ENCODE results near the gene VTA1. TPM values are rescaled to one million over a fixed set of nuclear protein-coding genes. Genes with fewer than 3 reads are reported as not detected.

Gene VTA1
- total RNA-seq, 1 donor from 2014 or later = 65.3 TPM

- H3K36me3 ChIP-seq (ENCODE audit: insufficient read depth, low read length) = peaks cover 13% of the 10 kb centered on the region
Measured at GRCh38 chr6:142213402-142213801, 66.3 kb downstream of the VTA1 start.

GRCh38 chr6:142218446-142218845 is 71.4 kb downstream of the VTA1 start:
- Mint-ChIP-seq H3K36me3 (ENCODE audit: low read depth, unreplicated experiment) (peaks cover 12% of the 10 kb centered on the region), H3K27ac (ENCODE audit: unreplicated experiment) (no peak overlapping the region), H3K9me3 (ENCODE audit: unreplicated experiment) (peaks cover 5% of the 10 kb centered on the region), H3K4me3 (ENCODE audit: unreplicated experiment) (no peak overlapping the region), H3K27me3 (ENCODE audit: low read depth, unreplicated experiment) (no peaks in the 10 kb centered on the region), H3K4me1 (ENCODE audit: low read depth, unreplicated experiment) (no peaks in the 10 kb centered on the region)
- peaks cover 2% of the 10 kb centered on the region for H3K36me3 ChIP-seq (ENCODE audit: insufficient read depth, low read length)
- no peak overlapping the region for H3K4me3 ChIP-seq (ENCODE audit: insufficient read depth, low read depth, low read length)
- DNase-seq (ENCODE audit: low read depth) = no peak
- H3K9me3 ChIP-seq (ENCODE audit: insufficient read depth, low read depth, low read length) = peaks cover 2% of the 10 kb centered on the region
- no peaks in the 10 kb centered on the region for H3K27me3 ChIP-seq (ENCODE audit: insufficient read depth, low read length)
- no peak overlapping the region for H3K27ac ChIP-seq (ENCODE audit: low read depth, low read length)
- no peaks in the 10 kb centered on the region for H3K79me2 ChIP-seq (ENCODE audit: insufficient read depth, low read length)
- no peak overlapping the region for H3K9ac ChIP-seq (ENCODE audit: low read length)
- TF ChIP-seq CTCF (IDR thresholded peaks at IDR 0.05; ENCODE audit: insufficient read depth, low read depth, low read length) = no peak
- no peak for TF ChIP-seq EZH2 (IDR thresholded peaks at IDR 0.05; ENCODE audit: insufficient read depth, low read length)
- H3K4me2 ChIP-seq (ENCODE audit: low read length) = no peak overlapping the region
- no peak for FAIRE-seq
- no peaks in the 10 kb centered on the region for H4K20me1 ChIP-seq (ENCODE audit: insufficient read depth, low read length)
- no peaks in the 10 kb centered on the region for H3K4me1 ChIP-seq (ENCODE audit: insufficient read depth, low read length)
- H2AFZ ChIP-seq (ENCODE audit: low read depth, low read length) = no peak overlapping the region

More at GRCh38 chr6:142213402-142213801, 66.3 kb downstream of the VTA1 start:
- Histone ChIP-seq H3K27ac (ENCODE audit: low read depth, low read length) (no peak overlapping the region), H4K20me1 (ENCODE audit: insufficient read depth, low read length) (no peaks in the 10 kb centered on the region), H3K4me1 (ENCODE audit: insufficient read depth, low read length) (no peaks in the 10 kb centered on the region), H2AFZ (ENCODE audit: low read depth, low read length) (no peak overlapping the region), H3K9ac (ENCODE audit: low read length) (no peak overlapping the region), H3K27me3 (ENCODE audit: insufficient read depth, low read length) (no peaks in the 10 kb centered on the region), H3K79me2 (ENCODE audit: insufficient read depth, low read length) (no peaks in the 10 kb centered on the region), H3K4me2 (ENCODE audit: low read length) (no peak overlapping the region), H3K9me3 (ENCODE audit: insufficient read depth, low read depth, low read length) (peaks cover 5% of the 10 kb centered on the region), H3K4me3 (ENCODE audit: insufficient read depth, low read depth, low read length) (no peak overlapping the region)
- DNase-seq (ENCODE audit: low read depth) (no peak), FAIRE-seq (no peak)
- H3K9me3 Mint-ChIP-seq (ENCODE audit: unreplicated experiment) = peaks cover 13% of the 10 kb centered on the region
- no peak overlapping the region for H3K4me3 Mint-ChIP-seq (ENCODE audit: unreplicated experiment)
- TF ChIP-seq EZH2 (IDR thresholded peaks at IDR 0.05; ENCODE audit: insufficient read depth, low read length) (no peak), CTCF (IDR thresholded peaks at IDR 0.05; ENCODE audit: insufficient read depth, low read depth, low read length) (no peak)
- no peak overlapping the region for H3K27ac Mint-ChIP-seq (ENCODE audit: unreplicated experiment)
- H3K36me3 Mint-ChIP-seq (ENCODE audit: low read depth, unreplicated experiment) = peaks cover 30% of the 10 kb centered on the region
- H3K4me1 Mint-ChIP-seq (ENCODE audit: low read depth, unreplicated experiment) = peaks cover 6% of the 10 kb centered on the region
- no peaks in the 10 kb centered on the region for H3K27me3 Mint-ChIP-seq (ENCODE audit: low read depth, unreplicated experiment)

- FAIRE-seq (no peak), DNase-seq (ENCODE audit: low read depth) (no peak)
- Mint-ChIP-seq H3K27me3 (ENCODE audit: low read depth, unreplicated experiment) (no peaks in the 10 kb centered on the region), H3K36me3 (ENCODE audit: low read depth, unreplicated experiment) (peaks cover 2% of the 10 kb centered on the region), H3K4me1 (ENCODE audit: low read depth, unreplicated experiment) (no peaks in the 10 kb centered on the region), H3K9me3 (ENCODE audit: unreplicated experiment) (no peaks in the 10 kb centered on the region), H3K4me3 (ENCODE audit: unreplicated experiment) (no peak overlapping the region), H3K27ac (ENCODE audit: unreplicated experiment) (no peak overlapping the region)
- H3K79me2 ChIP-seq (ENCODE audit: insufficient read depth, low read length) = no peaks in the 10 kb centered on the region
- H3K9ac ChIP-seq (ENCODE audit: low read length) = no peak overlapping the region
- H4K20me1 ChIP-seq (ENCODE audit: insufficient read depth, low read length) = no peaks in the 10 kb centered on the region
- no peak overlapping the region for H3K27ac ChIP-seq (ENCODE audit: low read depth, low read length)
- H3K27me3 ChIP-seq (ENCODE audit: insufficient read depth, low read length) = no peaks in the 10 kb centered on the region
- H3K4me2 ChIP-seq (ENCODE audit: low read length) = no peak overlapping the region
- no peaks in the 10 kb centered on the region for H3K4me1 ChIP-seq (ENCODE audit: insufficient read depth, low read length)
- H3K36me3 ChIP-seq (ENCODE audit: insufficient read depth, low read length) = peaks cover 2% of the 10 kb centered on the region
- H2AFZ ChIP-seq (ENCODE audit: low read depth, low read length) = no peak overlapping the region
- H3K9me3 ChIP-seq (ENCODE audit: insufficient read depth, low read depth, low read length) = no peaks in the 10 kb centered on the region
- H3K4me3 ChIP-seq (ENCODE audit: insufficient read depth, low read depth, low read length) = no peak overlapping the region
- no peak for TF ChIP-seq EZH2 (IDR thresholded peaks at IDR 0.05; ENCODE audit: insufficient read depth, low read length)
- no peak for TF ChIP-seq CTCF (IDR thresholded peaks at IDR 0.05; ENCODE audit: insufficient read depth, low read depth, low read length)
Measured at GRCh38 chr6:142222022-142222421, 75.0 kb downstream of the VTA1 start.
